Neural crest cell (in vitro differentiated cells): ENCODE measurements around the gene GRIPAP1. TPM values are rescaled to one million over a fixed set of nuclear protein-coding genes. Genes with fewer than 3 reads are reported as not detected.

Source experiments
- DNase-seq: peaks from one replicate; pipeline ENCODE4 v3.0.0; 2021; ENCODE audit warnings: low read depth, mixed read lengths, low spot score
- H3K27ac Mint-ChIP-seq: one replicate; pipeline ENCODE4 v1.8.0; 2021; ENCODE audit warnings: mild to moderate bottlenecking, mixed read lengths; ENCODE audit not compliant: unreplicated experiment
- H3K27me3 Mint-ChIP-seq: 2 replicates; pipeline ENCODE4 v1.8.0; 2021; ENCODE audit warnings: low read depth, mild to moderate bottlenecking, mixed read lengths
- H3K36me3 Mint-ChIP-seq: 2 replicates; pipeline ENCODE4 v1.8.0; 2021; ENCODE audit warnings: low read depth, mild to moderate bottlenecking, mixed read lengths
- H3K4me1 Mint-ChIP-seq: 2 replicates; pipeline ENCODE4 v1.8.0; 2021; ENCODE audit warnings: mixed read lengths
- H3K4me3 Mint-ChIP-seq: one replicate; pipeline ENCODE4 v1.8.0; 2021; ENCODE audit warnings: mild to moderate bottlenecking, mixed read lengths
- H3K9me3 Mint-ChIP-seq: 2 replicates; pipeline ENCODE4 v1.8.0; 2021; ENCODE audit warnings: mixed read lengths
- CTCF ChIP-seq: fragments of 200-600 bp; sonication (generic); conservative IDR thresholded peaks from 2 replicates; pipeline ENCODE4 v1.5.0; 2021; ENCODE audit warnings: antibody characterized with exemption, mild to moderate bottlenecking
- total RNA-seq: library from RNA; stranded (reverse); gene quantifications from 2 replicates; pipeline ENCODE4 v1.2.1, GENCODE V29; 2021

Gene GRIPAP1
- total RNA-seq, 1 donor from 2014 or later, result 63.2 TPM

- H3K27me3 Mint-ChIP-seq, result peaks cover 4% of the 10 kb centered on the region
Measured at GRCh38 chrX:48966796-48967579, 35.1 kb downstream of the GRIPAP1 start.

GRCh38 chrX:48965959-48966358, 36.1 kb downstream of the GRIPAP1 start:
- TF ChIP-seq CTCF, result no peak
- Mint-ChIP-seq H3K4me3 (no peak overlapping the region), H3K4me1 (no peaks in the 10 kb centered on the region), H3K27me3 (peaks cover 4% of the 10 kb centered on the region), H3K36me3 (peaks cover 3% of the 10 kb centered on the region), H3K9me3 (no peaks in the 10 kb centered on the region), H3K27ac (no peak overlapping the region)
- no peak for DNase-seq

More at GRCh38 chrX:48966796-48967579, 35.1 kb downstream of the GRIPAP1 start:
- H3K27ac Mint-ChIP-seq, result no peak overlapping the region
- no peaks in the 10 kb centered on the region for H3K9me3 Mint-ChIP-seq
- H3K4me1 Mint-ChIP-seq, result no peaks in the 10 kb centered on the region
- no peak overlapping the region for H3K4me3 Mint-ChIP-seq
- no peak for TF ChIP-seq CTCF
- H3K36me3 Mint-ChIP-seq, result peaks cover 3% of the 10 kb centered on the region
- no peak for DNase-seq

- TF ChIP-seq CTCF, result no peak
- H3K27ac Mint-ChIP-seq, result no peak overlapping the region
- H3K36me3 Mint-ChIP-seq, result peaks cover 3% of the 10 kb centered on the region
- no peak overlapping the region for H3K4me3 Mint-ChIP-seq
- no peaks in the 10 kb centered on the region for H3K27me3 Mint-ChIP-seq
- peaks cover 6% of the 10 kb centered on the region for H3K4me1 Mint-ChIP-seq
- no peak for DNase-seq
- H3K9me3 Mint-ChIP-seq, result no peaks in the 10 kb centered on the region
Measured at GRCh38 chrX:48961585-48962091, 40.4 kb downstream of the GRIPAP1 start.

- H3K27ac Mint-ChIP-seq, result no peak overlapping the region
- H3K27me3 Mint-ChIP-seq, result no peaks in the 10 kb centered on the region
- H3K4me1 Mint-ChIP-seq, result peaks cover 13% of the 10 kb centered on the region
- TF ChIP-seq CTCF, result no peak
- H3K36me3 Mint-ChIP-seq, result peaks cover 3% of the 10 kb centered on the region
- DNase-seq, result no peak
- no peaks in the 10 kb centered on the region for H3K9me3 Mint-ChIP-seq
- H3K4me3 Mint-ChIP-seq, result peak overlapping the region; percentile 48
Measured at GRCh38 chrX:48960291-48960690, 41.8 kb downstream of the GRIPAP1 start.

- no peaks in the 10 kb centered on the region for H3K27me3 Mint-ChIP-seq
- no peak for DNase-seq
- no peaks in the 10 kb centered on the region for H3K9me3 Mint-ChIP-seq
- H3K4me1 Mint-ChIP-seq, result peaks cover 13% of the 10 kb centered on the region
- H3K4me3 Mint-ChIP-seq, result peak overlapping the region; percentile 97
- peak overlapping the region; percentile 88 for H3K27ac Mint-ChIP-seq
- TF ChIP-seq CTCF, result no peak
- H3K36me3 Mint-ChIP-seq, result peaks cover under 1% of the 10 kb centered on the region
Measured at GRCh38 chrX:48958635-48959094, 43.4 kb downstream of the GRIPAP1 start.
